AG09309 (cell line): ENCODE measurements around the gene PAX2.
"Not testable (repeated sequence)": the region's sequence is repeated elsewhere in the genome, so short reads cannot be mapped to it uniquely, and the experiment has no call there.

ENCODE experiments used
- DNase-seq: peaks from one replicate; pipeline ENCODE4 v3.0.0-alpha.2; 2010; ENCODE audit warnings: low read depth
- H3K4me3 ChIP-seq: 2 replicates; pipeline ENCODE4 v1.5.1; 2011; ENCODE audit warnings: mild to moderate bottlenecking, low read depth, low read length, moderate library complexity; ENCODE audit not compliant: control insufficient read depth
- CTCF ChIP-seq: IDR thresholded peaks from 2 replicates; pipeline ENCODE4 v1.5.1; 2011; ENCODE audit warnings: mild to moderate bottlenecking, low read depth, low read length, inconsistent platforms; ENCODE audit not compliant: insufficient read depth, control insufficient read depth; ENCODE audit errors: missing control alignments

Gene PAX2

GRCh38 chr10:100744987-100745881, at the start of gene PAX2:
PAX2 (plus strand) TSS chr10:100745582; CDS start chr10:100746261, 679 bp downstream.
- no peak for TF ChIP-seq CTCF
- peak within 1 kb of the TSS; percentile 23 for H3K4me3 ChIP-seq
- no peak for DNase-seq

- DNase-seq: no peak
- TF ChIP-seq CTCF: no peak
- H3K4me3 ChIP-seq: no peak overlapping the region
Observed at GRCh38 chr10:100696477-100696901, 48.9 kb upstream of the PAX2 start.

- peak; percentile 8 for DNase-seq
- TF ChIP-seq CTCF: no peak
Observed at GRCh38 chr10:100697070-100697469, 48.3 kb upstream of the PAX2 start.

GRCh38 chr10:100697631-100698030, 47.8 kb upstream of the PAX2 start:
- TF ChIP-seq CTCF: no peak
- no peak for DNase-seq
- no peak overlapping the region for H3K4me3 ChIP-seq

More at GRCh38 chr10:100697070-100697469, 48.3 kb upstream of the PAX2 start:
- H3K4me3 ChIP-seq: no peak overlapping the region

GRCh38 chr10:100701704-100702103, 43.7 kb upstream of the PAX2 start:
- not testable (repeated sequence) for H3K4me3 ChIP-seq, DNase-seq

- DNase-seq: no peak
- no peak for TF ChIP-seq CTCF
Observed at GRCh38 chr10:100705139-100705538, 40.2 kb upstream of the PAX2 start.

GRCh38 chr10:100707261-100707848, 38.0 kb upstream of the PAX2 start:
- no peak overlapping the region for H3K4me3 ChIP-seq
- no peak for DNase-seq
- no peak for TF ChIP-seq CTCF

More at GRCh38 chr10:100705139-100705538, 40.2 kb upstream of the PAX2 start:
- no peak overlapping the region for H3K4me3 ChIP-seq
